CD4-positive, CD25-positive, alpha-beta regulatory T cell (primary cell): ENCODE measurements around the gene APP. TPM values are rescaled to one million over a fixed set of nuclear protein-coding genes. Genes with fewer than 3 reads are reported as not detected.

Experiments used
- ATAC-seq, 2 donors: fragments of 150-1000 bp; cut with Tn5 transposase; one replicate each; pipeline ENCODE4 v1.10.0; 2021; ENCODE audit warnings: low read depth in 2 of 2, moderate number of reproducible peaks in 2 of 2, moderate library complexity in 1 of 2
- DNase-seq, 3 donors: peaks; one replicate each; pipeline versions ENCODE4 v3.0.0 to v3.0.0-alpha.2; 2012 to 2022; ENCODE audit warnings: mixed read lengths in 1 of 3
- H3K27ac ChIP-seq: one replicate; pipeline ENCODE4 v1.7.0; 2013; ENCODE audit warnings: mild to moderate bottlenecking, low read length; ENCODE audit not compliant: insufficient read depth, poor library complexity, severe bottlenecking
- H3K27me3 ChIP-seq: one replicate; pipeline ENCODE4 v1.7.0; 2013; ENCODE audit warnings: low read length; ENCODE audit not compliant: control insufficient read depth, insufficient read depth
- H3K36me3 ChIP-seq: one replicate; pipeline ENCODE4 v1.7.0; 2013; ENCODE audit warnings: mild to moderate bottlenecking, low read length, moderate library complexity; ENCODE audit not compliant: control insufficient read depth, insufficient read depth
- H3K4me1 ChIP-seq: 2 replicates; pipeline ENCODE4 v1.7.0; 2013; ENCODE audit warnings: mild to moderate bottlenecking, low read length; ENCODE audit not compliant: insufficient read depth, control insufficient read depth, poor library complexity, severe bottlenecking
- H3K4me3 ChIP-seq: one replicate; pipeline ENCODE4 v1.7.0; 2013; ENCODE audit warnings: low read depth, mild to moderate bottlenecking, low read length, moderate library complexity
- H3K9me3 ChIP-seq, 2 experiments: 1 replicate in 1 of 2; 2 replicates in 1 of 2; pipeline ENCODE4 v1.7.0; 2013; ENCODE audit warnings: low read length in 2 of 2, mild to moderate bottlenecking in 1 of 2, moderate library complexity in 1 of 2; ENCODE audit not compliant: control insufficient read depth in 2 of 2
- H3K27ac Mint-ChIP-seq, 3 donors: one replicate each; pipeline ENCODE4 v1.8.0; 2020 to 2022; ENCODE audit warnings: mild to moderate bottlenecking in 3 of 3, mixed read lengths in 3 of 3, moderate library complexity in 2 of 3
- H3K27me3 Mint-ChIP-seq: one replicate; pipeline ENCODE4 v1.8.0; 2022; ENCODE audit warnings: mild to moderate bottlenecking, mixed read lengths
- H3K36me3 Mint-ChIP-seq: one replicate; pipeline ENCODE4 v1.8.0; 2020; ENCODE audit warnings: mixed read lengths
- H3K4me1 Mint-ChIP-seq, 4 donors: one replicate each; pipeline ENCODE4 v1.8.0; 2020 to 2022; ENCODE audit warnings: mixed read lengths in 4 of 4, mild to moderate bottlenecking in 1 of 4
- H3K4me3 Mint-ChIP-seq, 4 donors: one replicate each; pipeline ENCODE4 v1.8.0; 2020 to 2022; ENCODE audit warnings: mild to moderate bottlenecking in 4 of 4, mixed read lengths in 4 of 4, moderate library complexity in 3 of 4
- H3K9me3 Mint-ChIP-seq, 7 donors: one replicate each; pipeline ENCODE4 v1.8.0; 2020 to 2022; ENCODE audit warnings: mixed read lengths in 7 of 7, mild to moderate bottlenecking in 3 of 7, moderate library complexity in 2 of 7
- polyA plus RNA-seq, 4 donors: library from polyadenylated mRNA; unstranded; fragments of 300-500 nt; fragmentation: Illumina TruSeq; gene quantifications; one replicate each; pipeline ENCODE4 v1.2.3, GENCODE V29; 2021
- total RNA-seq: library from RNA; stranded (reverse); gene quantifications from one replicate; pipeline ENCODE4 v1.2.3, GENCODE V29; 2022

APP gene
- total and polyA plus RNA-seq, 5 donors from 2014 or later = 3.9 to 29.5 (median 7.5) TPM

DNA sequence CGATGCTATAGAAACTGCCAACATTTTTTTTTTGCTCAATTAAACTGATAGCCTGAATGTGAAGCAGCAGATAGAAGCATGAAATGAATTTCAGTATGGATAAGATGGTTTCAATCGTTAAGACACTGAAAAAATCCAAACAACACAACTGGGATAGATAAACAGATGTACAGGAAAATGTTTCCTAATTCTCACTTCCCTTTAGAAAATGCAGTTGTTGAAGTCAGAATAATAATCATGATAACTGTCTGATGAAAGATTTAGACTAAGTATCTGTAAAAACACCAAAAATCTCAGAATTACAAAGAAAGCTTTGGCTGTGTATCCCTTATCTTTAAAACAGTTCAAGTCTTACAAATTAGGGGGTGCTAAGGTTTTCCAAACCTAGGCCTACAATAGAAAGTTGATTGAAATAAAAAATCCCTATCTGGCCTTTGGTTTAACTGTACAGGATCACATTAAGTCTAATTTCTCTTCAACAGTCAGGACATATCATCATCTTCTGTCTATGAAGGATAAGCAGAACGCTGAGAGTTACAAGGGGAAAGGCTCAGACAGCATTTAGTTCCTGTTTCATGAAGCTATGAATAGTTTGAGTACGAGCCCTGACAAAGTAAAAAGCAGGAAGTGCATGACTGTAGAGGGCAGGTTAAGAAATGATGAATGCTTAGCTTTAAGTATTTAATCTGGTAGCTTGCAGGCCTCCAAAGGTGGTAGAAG is 203.2 kb downstream of the APP start:
- Histone ChIP-seq H3K4me3 (no peak overlapping the region), H3K27ac (no peak overlapping the region), H3K27me3 (no peaks in the 10 kb centered on the region), H3K9me3 (no peaks in the 10 kb centered on the region), H3K36me3 (no peaks in the 10 kb centered on the region), H3K4me1 (no peaks in the 10 kb centered on the region)
- Mint-ChIP-seq H3K4me3 (peak overlapping the region in 1 of 4 donors; percentile 33), H3K27me3 (no peaks in the 10 kb centered on the region), H3K36me3 (peaks cover 15% of the 10 kb centered on the region), H3K27ac (peak overlapping the region in 2 of 3 donors; percentile 62 to 76), H3K4me1 (peaks cover 0 to 11% (median 5%) of the 10 kb centered on the region in 4 donors), H3K9me3 (no peaks in the 10 kb centered on the region)
- DNase-seq (peak in 1 of 3 donors; percentile 58), ATAC-seq (peak; percentile 74 to 85)

DNA sequence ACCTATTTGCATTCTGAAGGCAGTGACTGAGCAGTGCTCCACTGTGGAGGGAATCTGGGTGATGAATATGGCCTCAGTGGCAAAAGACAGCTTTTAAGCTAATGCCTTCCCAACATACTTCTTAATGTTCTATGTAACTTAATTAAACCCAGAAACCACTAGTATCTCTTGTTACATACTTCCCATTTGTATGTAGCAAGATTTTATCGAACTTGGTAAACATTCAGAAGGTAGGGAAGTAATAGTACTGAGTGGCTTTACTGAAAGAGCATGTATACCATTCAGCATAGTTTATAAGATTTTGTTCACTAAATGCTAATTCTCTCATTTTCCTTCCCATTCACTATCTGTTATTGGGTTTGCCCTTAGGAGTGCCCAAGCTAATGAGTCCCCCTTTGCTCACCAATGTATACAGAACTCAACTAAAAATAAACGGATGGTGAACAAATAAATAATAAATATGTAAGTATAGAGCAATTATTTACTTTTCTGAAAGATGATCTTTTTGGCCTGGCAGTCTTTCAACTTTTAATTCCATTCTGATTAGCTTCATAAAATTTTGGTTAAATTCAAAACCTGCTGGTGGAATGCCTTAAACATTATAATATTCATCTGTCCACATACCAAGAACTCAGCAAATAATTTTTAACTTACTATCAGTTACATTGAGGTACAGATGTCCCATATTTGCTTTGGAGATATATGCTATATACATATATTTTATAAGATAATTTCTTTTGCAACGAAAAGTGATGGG is 204.4 kb downstream of the APP start:
- H3K36me3 ChIP-seq = no peaks in the 10 kb centered on the region
- peaks cover 0 to 11% (median 5%) of the 10 kb centered on the region in 4 donors for H3K4me1 Mint-ChIP-seq
- H3K4me3 ChIP-seq = no peak overlapping the region
- no peaks in the 10 kb centered on the region for H3K27me3 ChIP-seq
- no peak for DNase-seq
- H3K4me1 ChIP-seq = no peaks in the 10 kb centered on the region
- no peak for ATAC-seq
- H3K27ac Mint-ChIP-seq = no peak overlapping the region
- no peak overlapping the region for H3K27ac ChIP-seq
- no peak overlapping the region for H3K4me3 Mint-ChIP-seq
- no peaks in the 10 kb centered on the region for H3K9me3 ChIP-seq
- H3K9me3 Mint-ChIP-seq = no peaks in the 10 kb centered on the region
- peaks cover 5% of the 10 kb centered on the region for H3K36me3 Mint-ChIP-seq
- no peaks in the 10 kb centered on the region for H3K27me3 Mint-ChIP-seq

- Mint-ChIP-seq H3K27me3 (no peaks in the 10 kb centered on the region), H3K4me1 (peaks cover 0 to 11% (median 5%) of the 10 kb centered on the region in 4 donors), H3K27ac (no peak overlapping the region), H3K4me3 (no peak overlapping the region), H3K36me3 (peaks cover under 1% of the 10 kb centered on the region), H3K9me3 (no peaks in the 10 kb centered on the region)
- ATAC-seq = no peak
- H3K27ac ChIP-seq = no peak overlapping the region
- H3K9me3 ChIP-seq = no peaks in the 10 kb centered on the region
- H3K27me3 ChIP-seq = no peaks in the 10 kb centered on the region
- no peaks in the 10 kb centered on the region for H3K36me3 ChIP-seq
- no peaks in the 10 kb centered on the region for H3K4me1 ChIP-seq
- no peak overlapping the region for H3K4me3 ChIP-seq
- DNase-seq = no peak
Measured at GRCh38 chr21:25964926-25965325, 205.6 kb downstream of the APP start.

- H3K4me3 ChIP-seq = no peak overlapping the region
- H3K4me1 Mint-ChIP-seq = peaks cover 0 to 11% (median 5%) of the 10 kb centered on the region in 4 donors
Measured at GRCh38 chr21:25964015-25964414, 206.6 kb downstream of the APP start.

GRCh38 chr21:25963181-25963580 is 207.4 kb downstream of the APP start:
- H3K4me1 ChIP-seq = no peaks in the 10 kb centered on the region

More at GRCh38 chr21:25964015-25964414, 206.6 kb downstream of the APP start:
- DNase-seq = no peak
- Histone ChIP-seq H3K27ac (no peak overlapping the region), H3K4me1 (no peaks in the 10 kb centered on the region), H3K9me3 (no peaks in the 10 kb centered on the region), H3K27me3 (no peaks in the 10 kb centered on the region), H3K36me3 (no peaks in the 10 kb centered on the region)
- no peak for ATAC-seq
- H3K27ac Mint-ChIP-seq = no peak overlapping the region
- H3K36me3 Mint-ChIP-seq = no peaks in the 10 kb centered on the region
- H3K27me3 Mint-ChIP-seq = no peaks in the 10 kb centered on the region
- no peak overlapping the region for H3K4me3 Mint-ChIP-seq
- H3K9me3 Mint-ChIP-seq = no peaks in the 10 kb centered on the region

GRCh38 chr21:25961042-25961441 is 209.5 kb downstream of the APP start:
- Histone ChIP-seq H3K36me3 (no peaks in the 10 kb centered on the region), H3K27ac (no peak overlapping the region), H3K9me3 (no peaks in the 10 kb centered on the region), H3K4me3 (no peak overlapping the region), H3K4me1 (no peaks in the 10 kb centered on the region), H3K27me3 (no peaks in the 10 kb centered on the region)
- Mint-ChIP-seq H3K27me3 (no peaks in the 10 kb centered on the region), H3K9me3 (no peaks in the 10 kb centered on the region), H3K4me3 (no peak overlapping the region), H3K4me1 (no peaks in the 10 kb centered on the region), H3K36me3 (peaks cover under 1% of the 10 kb centered on the region), H3K27ac (no peak overlapping the region)
- no peak for DNase-seq
- ATAC-seq = no peak

More at GRCh38 chr21:25963181-25963580, 207.4 kb downstream of the APP start:
- H3K4me1 Mint-ChIP-seq = peaks cover 0 to 11% (median 5%) of the 10 kb centered on the region in 4 donors
- H3K9me3 Mint-ChIP-seq = no peaks in the 10 kb centered on the region
- Histone ChIP-seq H3K27ac (no peak overlapping the region), H3K4me3 (no peak overlapping the region), H3K9me3 (no peaks in the 10 kb centered on the region), H3K36me3 (no peaks in the 10 kb centered on the region), H3K27me3 (no peaks in the 10 kb centered on the region)
- ATAC-seq (no peak), DNase-seq (no peak)
- H3K36me3 Mint-ChIP-seq = no peaks in the 10 kb centered on the region
- no peak overlapping the region for H3K4me3 Mint-ChIP-seq
- no peaks in the 10 kb centered on the region for H3K27me3 Mint-ChIP-seq
- no peak overlapping the region for H3K27ac Mint-ChIP-seq

GRCh38 chr21:25960402-25960801 is 210.2 kb downstream of the APP start:
- Mint-ChIP-seq H3K27ac (no peak overlapping the region), H3K36me3 (peaks cover 3% of the 10 kb centered on the region), H3K4me3 (no peak overlapping the region), H3K9me3 (no peaks in the 10 kb centered on the region), H3K27me3 (no peaks in the 10 kb centered on the region), H3K4me1 (no peaks in the 10 kb centered on the region)
- no peaks in the 10 kb centered on the region for H3K9me3 ChIP-seq
- ATAC-seq (no peak), DNase-seq (no peak)
- H3K27ac ChIP-seq = no peak overlapping the region
- H3K4me3 ChIP-seq = no peak overlapping the region
- H3K4me1 ChIP-seq = no peaks in the 10 kb centered on the region
- no peaks in the 10 kb centered on the region for H3K27me3 ChIP-seq
- no peaks in the 10 kb centered on the region for H3K36me3 ChIP-seq
